Cardiac fibroblast (primary cell): Measurements from ENCODE around the gene ANGPT4.

Source experiments
- DNase-seq, 2 donors: peaks; one replicate each; pipeline versions ENCODE4 v3.0.0 to v3.0.0-alpha.2; 2010; ENCODE audit warnings: low read depth in 2 of 2
- H3K4me3 ChIP-seq, 2 donors: replicated peaks in 1 of 2; 1 replicate in 1 of 2; 2 replicates in 1 of 2; pipeline ENCODE4 v1.5.1; 2011; ENCODE audit warnings: low read depth in 2 of 2, low read length in 2 of 2, mild to moderate bottlenecking in 2 of 2, moderate library complexity in 1 of 2
- CTCF ChIP-seq: IDR thresholded peaks from one replicate; pipeline ENCODE4 v1.5.1; 2011; ENCODE audit warnings: low read depth, mild to moderate bottlenecking, low read length, inconsistent platforms

ANGPT4 gene

GRCh38 chr20:926670-927069, 10.5 kb upstream of the ANGPT4 start:
- DNase-seq: peak in 1 of 2 donors; percentile 11
- no peak for TF ChIP-seq CTCF

GRCh38 chr20:925516-925915, 9.4 kb upstream of the ANGPT4 start:
- TF ChIP-seq CTCF: no peak
- H3K4me3 ChIP-seq: no peak overlapping the region
- DNase-seq: no peak

More at GRCh38 chr20:926670-927069, 10.5 kb upstream of the ANGPT4 start:
- no peak overlapping the region for H3K4me3 ChIP-seq

GRCh38 chr20:924639-925038, 8.5 kb upstream of the ANGPT4 start:
- no peak for TF ChIP-seq CTCF
- no peak for DNase-seq
- H3K4me3 ChIP-seq: no peak overlapping the region

GRCh38 chr20:922781-923180, 6.6 kb upstream of the ANGPT4 start:
- TF ChIP-seq CTCF: no peak
- no peak for DNase-seq
- no peak overlapping the region for H3K4me3 ChIP-seq

GRCh38 chr20:921068-921467, 4.9 kb upstream of the ANGPT4 start:
- H3K4me3 ChIP-seq: no peak overlapping the region
- TF ChIP-seq CTCF: no peak
- no peak for DNase-seq

GRCh38 chr20:920311-920710, 4.2 kb upstream of the ANGPT4 start:
- DNase-seq: peak; percentile 9 to 11
- H3K4me3 ChIP-seq: no peak overlapping the region
- no peak for TF ChIP-seq CTCF

GRCh38 chr20:919491-919916, 3.4 kb upstream of the ANGPT4 start:
- no peak overlapping the region for H3K4me3 ChIP-seq
- DNase-seq: no peak
- TF ChIP-seq CTCF: no peak
